ENCODE data around the gene RAG1.
"Not testable (repeated sequence)": the region's sequence is repeated elsewhere in the genome, so short reads cannot be mapped to it uniquely, and the experiment has no call there.

The RAG1 gene

DNA sequence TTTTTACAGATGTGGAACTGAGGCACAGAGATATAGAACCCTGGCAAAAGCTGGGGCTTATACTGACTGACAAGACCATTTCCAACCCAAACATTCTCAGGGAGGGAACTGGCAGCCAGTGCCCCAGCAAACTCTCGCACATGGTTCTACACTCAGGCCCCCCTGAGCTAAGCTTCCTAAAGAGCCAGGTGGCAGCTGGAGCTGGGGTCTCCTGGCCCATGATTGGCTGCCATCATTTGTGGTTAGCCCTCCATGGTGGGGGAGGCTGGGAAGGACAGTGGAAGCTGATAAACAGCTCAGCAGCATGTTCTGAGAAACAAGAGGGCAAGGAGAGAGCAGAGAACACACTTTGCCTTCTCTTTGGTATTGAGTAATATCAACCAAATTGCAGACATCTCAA is at the start of gene RAG1:
Gene RAG1 (plus strand): TSS at position 314 of the 400 bp plus-strand sequence. CDS start 5,298 bp downstream, outside the sequence.
- H3K4me3 ChIP-seq (ENCODE audit: low read depth, low read length) = no peak within 1 kb of the TSS
- TF ChIP-seq, protein P1, sequence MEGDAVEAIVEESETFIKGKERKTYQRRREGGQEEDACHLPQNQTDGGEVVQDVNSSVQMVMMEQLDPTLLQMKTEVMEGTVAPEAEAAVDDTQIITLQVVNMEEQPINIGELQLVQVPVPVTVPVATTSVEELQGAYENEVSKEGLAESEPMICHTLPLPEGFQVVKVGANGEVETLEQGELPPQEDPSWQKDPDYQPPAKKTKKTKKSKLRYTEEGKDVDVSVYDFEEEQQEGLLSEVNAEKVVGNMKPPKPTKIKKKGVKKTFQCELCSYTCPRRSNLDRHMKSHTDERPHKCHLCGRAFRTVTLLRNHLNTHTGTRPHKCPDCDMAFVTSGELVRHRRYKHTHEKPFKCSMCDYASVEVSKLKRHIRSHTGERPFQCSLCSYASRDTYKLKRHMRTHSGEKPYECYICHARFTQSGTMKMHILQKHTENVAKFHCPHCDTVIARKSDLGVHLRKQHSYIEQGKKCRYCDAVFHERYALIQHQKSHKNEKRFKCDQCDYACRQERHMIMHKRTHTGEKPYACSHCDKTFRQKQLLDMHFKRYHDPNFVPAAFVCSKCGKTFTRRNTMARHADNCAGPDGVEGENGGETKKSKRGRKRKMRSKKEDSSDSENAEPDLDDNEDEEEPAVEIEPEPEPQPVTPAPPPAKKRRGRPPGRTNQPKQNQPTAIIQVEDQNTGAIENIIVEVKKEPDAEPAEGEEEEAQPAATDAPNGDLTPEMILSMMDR (IDR thresholded peaks at IDR 0.05; ENCODE audit: low read depth, low read length) = no peak

DNA sequence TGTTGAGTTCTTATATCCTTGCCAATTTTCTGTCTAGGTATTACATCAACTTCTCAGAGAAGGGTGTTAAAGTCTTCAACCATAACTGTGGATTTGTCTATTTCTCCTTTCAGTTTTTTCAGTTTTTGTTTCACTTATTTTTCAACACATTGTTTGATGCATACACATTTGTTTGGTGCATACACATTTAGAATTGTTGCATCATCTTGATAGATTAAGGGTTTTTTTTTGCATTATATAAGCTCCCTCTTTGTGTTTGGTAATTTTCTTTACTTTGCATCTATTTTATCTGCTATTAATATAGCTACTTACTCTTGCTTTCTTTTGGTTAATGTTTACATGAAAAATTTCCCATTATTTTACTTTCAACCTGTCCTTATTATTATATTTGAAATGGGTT is 37.0 kb upstream of the RAG1 start:
- H3K4me3 ChIP-seq (ENCODE audit: low read depth, low read length) = no peak overlapping the region
- TF ChIP-seq, protein P1 (IDR thresholded peaks at IDR 0.05; ENCODE audit: low read depth, low read length) = no peak

- TF ChIP-seq, protein P1 (IDR thresholded peaks at IDR 0.05; ENCODE audit: low read depth, low read length) = no peak
- no peak overlapping the region for H3K4me3 ChIP-seq (ENCODE audit: low read depth, low read length)
Measured at GRCh38 chr11:36532941-36533601, 34.7 kb upstream of the RAG1 start.

DNA sequence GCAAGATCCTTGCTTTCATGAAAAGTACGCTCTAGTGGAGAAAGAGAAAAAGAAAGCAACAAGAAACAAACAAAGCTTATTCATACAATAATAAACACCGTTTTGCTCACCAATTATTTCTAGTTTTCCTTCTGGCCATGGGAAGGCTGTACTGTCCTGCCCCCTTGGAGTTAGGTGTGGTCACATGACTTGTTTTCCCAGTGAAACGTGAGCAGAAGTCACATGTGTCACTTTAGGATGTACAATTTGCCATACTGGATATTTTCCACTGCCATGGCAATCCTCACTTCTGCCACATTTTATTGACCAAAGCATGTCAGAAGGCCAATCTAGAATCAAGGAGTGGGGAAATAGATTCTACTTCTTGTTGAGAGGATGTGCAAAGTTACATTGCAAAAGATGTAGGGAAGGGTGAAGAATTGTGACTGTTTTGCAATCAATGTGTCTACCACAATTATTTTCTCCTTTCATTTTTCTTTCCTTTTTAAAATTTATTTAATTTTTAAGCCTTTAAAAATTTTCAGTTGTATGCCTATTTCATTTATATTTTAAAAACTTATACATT is 33.4 kb upstream of the RAG1 start:
- H3K4me3 ChIP-seq (ENCODE audit: low read depth, low read length) = no peak overlapping the region
- TF ChIP-seq, protein P1 (IDR thresholded peaks at IDR 0.05; ENCODE audit: low read depth, low read length) = no peak

DNA sequence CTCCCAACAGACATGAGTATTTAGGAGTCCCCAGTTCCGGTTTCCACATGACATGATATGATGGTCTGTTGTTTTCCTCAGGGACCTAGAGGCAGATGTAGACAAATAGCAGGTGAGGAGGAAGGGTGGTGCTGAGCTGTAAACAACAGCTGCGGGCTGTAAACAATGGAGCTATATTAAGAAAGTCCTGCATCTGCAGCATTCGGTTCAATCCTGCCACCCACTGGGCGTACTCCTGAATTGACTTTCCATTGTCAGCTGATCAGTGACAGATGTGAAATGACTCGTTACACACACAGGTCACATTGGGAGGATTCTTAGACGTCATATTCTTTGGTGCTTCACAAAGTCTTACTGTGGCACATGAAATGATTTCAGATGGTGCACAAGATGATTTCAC is 26.8 kb upstream of the RAG1 start:
- H3K4me3 ChIP-seq (ENCODE audit: low read depth, low read length) = no peak overlapping the region
- TF ChIP-seq, protein P1 (IDR thresholded peaks at IDR 0.05; ENCODE audit: low read depth, low read length) = 0 out of 2 replicates have a peak, but pooled peaks have one; percentile 13

DNA sequence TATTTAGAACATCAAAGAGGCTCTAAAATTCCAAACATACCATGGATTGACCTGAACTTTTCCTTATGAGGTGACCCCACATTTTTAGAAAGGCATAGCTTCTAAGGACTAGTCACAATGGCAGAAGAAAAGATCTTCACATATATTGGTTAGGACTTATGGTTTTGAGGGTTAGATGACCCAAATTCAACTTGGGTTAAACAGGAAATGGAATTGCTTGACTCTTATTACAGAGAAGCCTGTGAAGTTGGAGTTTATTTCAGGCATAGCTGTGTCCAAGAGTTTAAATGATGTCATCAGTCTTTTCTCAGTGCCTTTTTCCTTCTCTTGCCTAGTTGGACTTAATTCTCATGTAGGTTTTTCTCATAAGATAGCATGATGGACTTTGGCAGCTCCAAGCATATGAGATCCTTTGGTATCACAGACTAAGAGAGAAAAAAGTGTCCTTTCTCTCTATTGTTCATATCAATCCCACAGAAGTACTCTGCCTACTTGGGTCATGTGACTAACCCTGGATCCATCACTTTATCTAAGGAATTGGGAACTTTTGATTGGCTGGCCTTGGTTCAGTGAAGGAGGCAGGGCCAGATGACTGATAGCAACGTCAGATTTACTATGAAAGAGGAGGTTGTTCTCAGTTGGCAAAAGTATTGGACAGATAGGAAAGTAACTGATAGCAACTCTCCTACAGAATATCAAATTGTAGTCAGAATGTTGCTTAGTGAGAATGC is 17.3 kb upstream of the RAG1 start:
- no peak overlapping the region for H3K4me3 ChIP-seq (ENCODE audit: low read depth, low read length)

DNA sequence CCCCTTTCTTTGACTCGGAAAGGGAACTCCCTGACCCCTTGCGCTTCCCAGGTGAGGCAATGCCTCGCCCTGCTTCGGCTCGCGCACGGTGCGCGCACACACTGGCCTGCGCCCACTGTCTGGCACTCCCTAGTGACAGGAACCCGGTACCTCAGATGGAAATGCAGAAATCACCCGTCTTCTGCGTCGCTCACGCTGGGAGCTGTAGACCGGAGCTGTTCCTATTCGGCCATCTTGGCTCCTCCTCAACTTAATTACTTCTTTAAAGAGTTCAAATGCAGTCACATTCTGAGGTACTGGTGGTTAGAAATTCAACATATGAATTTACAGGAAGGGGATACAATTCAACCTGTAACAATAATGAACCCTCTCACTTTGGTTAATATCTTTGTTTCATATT is 10.4 kb upstream of the RAG1 start:
- H3K4me3 ChIP-seq (ENCODE audit: low read depth, low read length) = not testable (repeated sequence)

More for the DNA sequence above, 17.3 kb upstream of the RAG1 start:
- TF ChIP-seq, protein P1 (IDR thresholded peaks at IDR 0.05; ENCODE audit: low read depth, low read length) = no peak
